SH-SY5Y (cell line): ENCODE results near the gene OSMR.

Experiments used
- GATA2 ChIP-seq: IDR thresholded peaks from 2 replicates; pipeline ENCODE4 v1.6.1; 2011; ENCODE audit warnings: mild to moderate bottlenecking, low read depth, low read length
- GATA3 ChIP-seq: IDR thresholded peaks from 2 replicates; pipeline ENCODE4 v1.6.1; 2011; ENCODE audit warnings: low read depth, mild to moderate bottlenecking, low read length, moderate library complexity

OSMR gene

DNA sequence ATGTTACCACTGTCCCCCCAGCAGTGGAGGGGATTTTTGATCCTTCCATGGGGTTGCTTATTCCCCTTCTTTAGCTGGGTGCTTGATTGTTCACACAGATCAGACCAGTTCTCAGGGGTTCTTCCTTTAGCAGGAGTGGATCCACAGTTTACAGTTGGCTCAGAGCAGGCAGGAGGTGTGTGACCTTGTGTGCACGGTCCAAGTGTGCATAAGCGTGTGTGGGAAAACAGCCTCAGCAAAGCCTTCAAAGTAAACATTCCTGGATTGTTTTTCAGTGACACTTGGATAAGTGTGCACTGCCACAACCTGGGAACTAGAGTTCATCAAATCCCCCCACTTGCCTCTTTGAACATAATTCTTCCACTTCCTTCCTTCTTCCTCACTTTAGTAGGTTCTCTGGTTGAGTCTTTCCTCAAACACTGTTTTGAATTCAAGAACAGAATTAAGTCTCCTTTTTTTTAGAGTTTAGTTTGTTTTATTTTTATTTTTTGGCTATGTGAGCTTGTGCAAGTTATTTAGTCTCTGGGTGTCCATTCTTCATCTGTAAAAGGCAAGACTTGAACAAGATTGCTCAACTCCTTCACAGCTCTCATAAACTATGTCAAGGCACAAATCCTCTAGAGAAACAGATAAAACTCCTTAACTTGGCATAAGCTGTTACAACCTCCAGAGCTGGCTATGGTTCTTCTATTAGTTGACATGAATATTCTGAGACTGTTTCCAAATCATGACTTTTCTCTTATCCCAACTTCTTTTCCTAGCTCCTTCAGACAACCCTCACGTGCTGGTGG lies 78.0 kb downstream of the OSMR start:
- no peak for TF ChIP-seq GATA3
- no peak for TF ChIP-seq GATA2

DNA sequence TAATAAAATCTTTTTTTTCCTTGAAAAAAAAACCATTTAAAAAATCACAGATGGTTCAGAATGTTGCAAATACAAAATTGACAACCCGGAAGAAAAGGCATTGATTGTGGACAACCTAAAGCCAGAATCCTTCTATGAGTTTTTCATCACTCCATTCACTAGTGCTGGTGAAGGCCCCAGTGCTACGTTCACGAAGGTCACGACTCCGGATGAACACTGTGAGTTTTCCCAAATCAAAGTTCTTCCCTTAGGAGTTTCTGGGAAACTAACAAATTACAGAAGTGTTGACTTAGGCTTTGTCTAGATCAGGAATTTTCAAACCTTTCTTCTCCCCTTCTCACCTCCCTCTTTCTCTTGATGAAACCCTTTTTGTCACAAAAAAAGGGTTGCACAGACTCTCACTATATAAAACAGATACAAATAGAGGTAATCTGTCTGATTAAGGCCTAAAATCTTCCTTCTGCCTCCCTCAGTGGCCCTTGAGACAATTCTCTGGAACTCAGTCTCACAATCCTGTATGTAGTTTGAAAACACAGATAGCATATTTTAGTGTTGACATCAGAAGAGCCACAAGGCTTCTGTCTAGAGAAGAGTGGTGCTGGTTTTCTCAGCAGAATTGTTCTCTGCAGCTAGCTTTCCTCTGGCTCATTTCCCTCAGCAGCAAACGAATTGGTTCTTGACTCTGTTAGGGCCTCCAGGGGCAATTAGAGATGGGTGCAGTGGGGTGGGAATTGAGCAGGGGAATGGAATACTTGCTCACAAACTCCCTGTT lies 79.5 kb downstream of the OSMR start:
- TF ChIP-seq GATA3 (no peak), GATA2 (no peak)

GRCh38 chr5:38926121-38926520 lies 80.3 kb downstream of the OSMR start:
- TF ChIP-seq GATA2 = no peak
- no peak for TF ChIP-seq GATA3

- TF ChIP-seq GATA3 (no peak), GATA2 (no peak)
Observed at GRCh38 chr5:38927470-38927869, 81.7 kb downstream of the OSMR start.

DNA sequence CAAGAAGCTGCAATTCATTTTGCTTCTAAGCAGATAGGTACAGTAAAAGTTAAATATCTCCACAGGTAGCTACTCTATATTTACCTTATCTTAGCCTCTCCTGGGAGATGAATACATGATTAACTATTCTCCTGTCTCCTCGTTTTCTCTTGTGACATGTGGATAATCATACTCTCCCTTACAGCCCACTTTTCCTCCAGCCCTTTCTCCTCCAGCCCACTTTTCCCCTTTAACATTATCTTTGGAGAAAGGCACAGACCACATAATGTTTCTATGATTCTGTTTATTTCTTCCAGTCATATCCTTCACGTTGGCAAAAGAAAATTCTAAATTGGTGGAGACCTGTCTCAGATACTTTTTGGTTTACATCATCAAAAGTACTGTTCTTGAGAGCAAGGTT lies 84.0 kb downstream of the OSMR start:
- no peak for TF ChIP-seq GATA3
- no peak for TF ChIP-seq GATA2

GRCh38 chr5:38931731-38932130 lies 85.9 kb downstream of the OSMR start:
- no peak for TF ChIP-seq GATA3
- no peak for TF ChIP-seq GATA2

- TF ChIP-seq GATA2 (no peak), GATA3 (no peak)
Observed at GRCh38 chr5:38932854-38933408, 87.1 kb downstream of the OSMR start.

DNA sequence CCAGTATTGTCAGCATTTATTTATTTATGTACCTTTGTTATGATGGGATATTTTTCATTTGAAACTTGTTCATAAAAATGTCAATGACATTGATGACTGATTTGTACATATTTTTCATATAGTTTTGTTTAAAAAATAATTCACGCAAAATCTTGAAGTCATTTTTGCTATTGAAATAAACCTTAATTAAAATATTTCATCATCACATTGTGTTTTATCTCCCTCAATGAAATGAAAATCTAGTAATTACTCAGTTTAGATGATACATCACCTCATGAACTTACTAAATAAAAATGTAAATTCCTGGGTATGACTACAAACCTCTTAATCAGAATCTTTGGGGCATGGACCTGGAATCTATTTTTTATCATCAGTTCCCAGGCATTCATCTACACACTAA lies 89.6 kb downstream of the OSMR start:
- TF ChIP-seq GATA2 = no peak
- TF ChIP-seq GATA3 = no peak

DNA sequence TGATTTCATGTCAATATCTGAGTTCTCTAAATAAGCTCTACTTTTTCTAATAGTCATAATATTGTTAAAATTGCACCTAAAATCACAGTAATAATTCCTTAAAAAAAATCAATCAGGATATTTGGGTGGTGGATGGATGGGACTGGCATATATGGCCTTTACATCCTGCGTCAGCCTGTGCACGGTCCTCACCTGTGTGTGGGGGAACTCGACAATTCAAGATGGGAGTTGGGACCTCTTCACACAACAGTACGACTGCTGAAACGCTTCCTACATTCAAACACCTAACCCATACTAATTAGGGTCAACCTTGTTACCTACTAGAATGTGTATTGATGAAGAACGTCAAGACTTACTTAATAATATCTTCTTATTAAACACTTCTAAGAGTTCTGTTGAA lies 90.5 kb downstream of the OSMR start:
- no peak for TF ChIP-seq GATA2

DNA sequence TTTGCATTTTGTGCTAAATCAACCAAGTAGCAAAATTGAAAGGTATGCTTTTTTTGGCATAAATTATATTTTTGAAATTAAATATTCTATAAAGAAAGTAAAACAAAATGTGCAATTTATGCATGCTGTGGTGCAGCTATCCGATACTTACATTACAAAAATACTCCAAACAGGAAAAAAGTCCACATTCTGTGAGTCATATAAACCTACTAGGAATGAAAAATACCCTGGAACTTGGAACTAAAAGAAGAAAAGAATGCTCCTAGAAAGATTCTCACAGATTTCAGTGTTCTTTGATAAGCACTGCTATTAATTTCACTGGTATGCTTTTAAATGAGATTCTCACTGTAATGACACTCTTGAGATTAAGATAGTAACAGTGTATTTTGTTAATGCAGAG lies 92.6 kb downstream of the OSMR start:
- TF ChIP-seq GATA3 (no peak), GATA2 (no peak)

DNA sequence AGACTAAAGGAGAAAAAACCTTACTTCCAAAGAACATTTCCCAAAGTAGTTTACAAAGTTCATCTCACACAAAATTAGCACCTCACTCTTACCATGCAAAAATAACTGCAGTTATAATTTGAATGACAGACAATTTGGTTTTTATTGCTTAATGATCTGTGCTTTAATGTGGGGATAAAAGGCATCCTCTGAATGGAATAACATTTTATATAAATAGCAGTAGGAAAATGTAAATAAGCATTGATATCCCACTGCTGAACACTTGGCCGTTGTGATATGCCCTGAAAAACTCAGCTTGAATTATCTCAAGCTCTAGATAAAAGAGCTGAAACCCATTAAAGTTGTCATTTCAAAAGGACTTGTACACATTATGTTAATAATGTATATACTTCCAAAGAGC lies 93.2 kb downstream of the OSMR start:
- no peak for TF ChIP-seq GATA2
- no peak for TF ChIP-seq GATA3

- TF ChIP-seq GATA3 (no peak), GATA2 (no peak)
Observed at GRCh38 chr5:38940230-38940858, 94.5 kb downstream of the OSMR start.

- no peak for TF ChIP-seq GATA2
Observed at GRCh38 chr5:38941912-38942311, 96.1 kb downstream of the OSMR start.

- TF ChIP-seq GATA2 (no peak), GATA3 (no peak)
Observed at GRCh38 chr5:38944282-38944681, 98.5 kb downstream of the OSMR start.

DNA sequence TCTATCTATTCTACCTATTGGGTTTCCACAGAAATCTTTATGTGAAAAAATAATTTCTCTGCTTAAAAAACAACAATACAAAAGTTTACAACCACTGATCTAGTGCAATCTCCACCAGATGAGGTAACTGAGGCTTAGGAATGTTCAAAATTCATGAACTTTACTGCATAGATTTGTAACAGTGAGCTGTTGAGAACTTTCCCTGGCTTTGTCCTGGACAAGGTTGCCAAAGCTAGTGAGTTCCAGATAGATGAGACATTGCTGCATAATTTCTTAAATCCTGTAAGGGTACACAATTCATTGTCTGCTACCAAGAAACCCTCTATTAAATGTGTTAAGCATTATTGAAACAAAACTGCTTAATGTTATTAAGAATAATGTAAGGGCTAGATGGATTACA lies 102.7 kb downstream of the OSMR start:
- no peak for TF ChIP-seq GATA3
- no peak for TF ChIP-seq GATA2

DNA sequence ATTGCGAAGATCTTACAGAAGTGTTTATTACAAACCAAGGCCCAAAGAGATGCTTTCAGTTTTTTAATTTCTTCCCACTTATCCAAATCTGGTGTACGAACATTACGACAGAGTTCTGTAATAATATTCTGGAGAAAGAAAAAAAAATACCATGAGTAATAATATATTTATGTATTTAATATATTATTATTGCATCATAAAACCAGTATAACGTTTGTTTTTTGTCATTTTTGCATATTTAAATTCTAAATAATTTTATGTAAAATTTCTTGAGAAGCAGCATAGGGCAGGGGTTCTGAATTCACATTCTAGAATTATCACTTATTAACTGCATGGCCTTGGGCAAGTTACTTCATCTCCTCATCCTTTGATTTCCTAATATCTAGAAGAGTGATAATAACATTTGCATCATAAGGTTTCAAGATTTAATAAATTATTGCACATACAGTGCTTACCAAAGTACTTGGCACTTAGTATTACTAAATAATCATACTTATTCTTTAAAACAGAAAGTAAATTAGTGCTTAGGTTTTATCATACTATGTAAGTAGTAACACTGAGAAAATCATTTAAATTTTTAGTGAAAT lies 107.7 kb downstream of the OSMR start:
- TF ChIP-seq GATA3 = no peak
- no peak for TF ChIP-seq GATA2
